Smooth muscle cell (in vitro differentiated cells): Measurements from ENCODE around the gene LHCGR. TPM values are rescaled to one million over a fixed set of nuclear protein-coding genes. Genes with fewer than 3 reads are reported as not detected.
A peak's percentile ranks its signal among the peaks of the same experiment; 100 is the strongest.

ENCODE experiments used
- DNase-seq: peaks from one replicate; lab custom pipeline; 2025; ENCODE audit not compliant: unreplicated experiment; lab: John Stamatoyannopoulos, UW
- H2AFZ ChIP-seq: fragments of 200-600 bp; sonication (generic); 2 replicates; pipeline ENCODE4 v1.6.0; 2016; ENCODE audit warnings: antibody characterized with exemption, low read depth, mild to moderate bottlenecking
- H3F3A ChIP-seq: fragments of 200-600 bp; sonication (generic); 2 replicates; pipeline ENCODE4 v1.6.0; 2017; ENCODE audit warnings: antibody characterized with exemption, low read depth
- H3K27ac ChIP-seq: fragments of 200-600 bp; sonication (generic); 2 replicates; pipeline ENCODE4 v1.5.1; 2016; ENCODE audit warnings: low read depth, mild to moderate bottlenecking
- H3K27me3 ChIP-seq: fragments of 200-600 bp; sonication (generic); 2 replicates; pipeline ENCODE4 v1.6.1; 2016; ENCODE audit warnings: low read depth, mild to moderate bottlenecking
- H3K36me3 ChIP-seq: fragments of 200-600 bp; sonication (generic); 2 replicates; pipeline ENCODE4 v1.5.1; 2016; ENCODE audit warnings: low read depth
- H3K4me1 ChIP-seq: fragments of 200-600 bp; sonication (generic); 2 replicates; pipeline ENCODE4 v1.5.1; 2016; ENCODE audit warnings: low read depth
- H3K4me2 ChIP-seq: fragments of 200-600 bp; sonication (generic); 2 replicates; pipeline ENCODE4 v1.6.0; 2016; ENCODE audit warnings: mild to moderate bottlenecking
- H3K4me3 ChIP-seq: fragments of 200-600 bp; sonication (generic); 2 replicates; pipeline ENCODE4 v1.5.1; 2016; ENCODE audit warnings: mild to moderate bottlenecking
- H3K79me2 ChIP-seq: fragments of 200-600 bp; sonication (generic); 2 replicates; pipeline ENCODE4 v1.6.0; 2016; ENCODE audit warnings: low read depth, mild to moderate bottlenecking
- H3K9ac ChIP-seq: fragments of 200-600 bp; sonication (generic); 2 replicates; pipeline ENCODE4 v1.6.0; 2016; ENCODE audit warnings: low read depth
- H3K9me3 ChIP-seq: fragments of 200-600 bp; sonication (generic); replicated peaks from 2 replicates; pipeline ENCODE4 v1.5.1; 2016; ENCODE audit warnings: low read depth
- H4K20me1 ChIP-seq: fragments of 200-600 bp; sonication (generic); 2 replicates; pipeline ENCODE4 v1.6.0; 2016; ENCODE audit warnings: low read depth
- WGBS: methylation state at CpG from one replicate; pipeline ENCODE4 v1.1.7; 2016; ENCODE audit warnings: low lambda C conversion rate; 5-methylcytosine and 5-hydroxymethylcytosine counted together
- polyA plus RNA-seq: library from polyadenylated mRNA; unstranded; fragments of >200 nt; fragmentation: Nextera tagmentation; extraction: Ambion mirVana; gene quantifications from 2 replicates; pipeline ENCODE4 v1.2.1, GENCODE V29; 2016
- total RNA-seq: library from RNA; depleted of rRNA; stranded (reverse); fragments of >200 nt; gene quantifications from 2 replicates; pipeline ENCODE4 v1.2.3, GENCODE V29; 2014
- TF ChIP-seq, protein P1 (sequence below): fragments of 200-600 bp; sonication (generic); IDR thresholded peaks from 2 replicates; pipeline ENCODE4 v1.5.1; 2017; ENCODE audit warnings: borderline replicate concordance, mild to moderate bottlenecking, antibody characterized with exemption; ENCODE audit not compliant: insufficient read depth, poor library complexity, severe bottlenecking

The LHCGR gene
- total and polyA plus RNA-seq, 2 experiments from 2014 or later: not detected

- no peak for DNase-seq
- 97% methylated on average over 1 of the region's 1 CpG for WGBS
- H3K4me1 ChIP-seq: peaks cover 1% of the 10 kb centered on the region
- H3K79me2 ChIP-seq: no peaks in the 10 kb centered on the region
- no peak overlapping the region for H3K9ac ChIP-seq
- peaks cover 18% of the 10 kb centered on the region for H3K27me3 ChIP-seq
- H3F3A ChIP-seq: no peaks in the 10 kb centered on the region
- H3K4me2 ChIP-seq: no peak overlapping the region
- no peak overlapping the region for H3K4me3 ChIP-seq
- H2AFZ ChIP-seq: no peak overlapping the region
- peaks cover 6% of the 10 kb centered on the region for H3K9me3 ChIP-seq
- H3K27ac ChIP-seq: no peak overlapping the region
- TF ChIP-seq, protein P1, sequence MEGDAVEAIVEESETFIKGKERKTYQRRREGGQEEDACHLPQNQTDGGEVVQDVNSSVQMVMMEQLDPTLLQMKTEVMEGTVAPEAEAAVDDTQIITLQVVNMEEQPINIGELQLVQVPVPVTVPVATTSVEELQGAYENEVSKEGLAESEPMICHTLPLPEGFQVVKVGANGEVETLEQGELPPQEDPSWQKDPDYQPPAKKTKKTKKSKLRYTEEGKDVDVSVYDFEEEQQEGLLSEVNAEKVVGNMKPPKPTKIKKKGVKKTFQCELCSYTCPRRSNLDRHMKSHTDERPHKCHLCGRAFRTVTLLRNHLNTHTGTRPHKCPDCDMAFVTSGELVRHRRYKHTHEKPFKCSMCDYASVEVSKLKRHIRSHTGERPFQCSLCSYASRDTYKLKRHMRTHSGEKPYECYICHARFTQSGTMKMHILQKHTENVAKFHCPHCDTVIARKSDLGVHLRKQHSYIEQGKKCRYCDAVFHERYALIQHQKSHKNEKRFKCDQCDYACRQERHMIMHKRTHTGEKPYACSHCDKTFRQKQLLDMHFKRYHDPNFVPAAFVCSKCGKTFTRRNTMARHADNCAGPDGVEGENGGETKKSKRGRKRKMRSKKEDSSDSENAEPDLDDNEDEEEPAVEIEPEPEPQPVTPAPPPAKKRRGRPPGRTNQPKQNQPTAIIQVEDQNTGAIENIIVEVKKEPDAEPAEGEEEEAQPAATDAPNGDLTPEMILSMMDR: no peak
- H4K20me1 ChIP-seq: no peaks in the 10 kb centered on the region
- no peaks in the 10 kb centered on the region for H3K36me3 ChIP-seq
These were observed 4.2 kb upstream of the LHCGR start for GRCh38 chr2:48759682-48760081.

DNA sequence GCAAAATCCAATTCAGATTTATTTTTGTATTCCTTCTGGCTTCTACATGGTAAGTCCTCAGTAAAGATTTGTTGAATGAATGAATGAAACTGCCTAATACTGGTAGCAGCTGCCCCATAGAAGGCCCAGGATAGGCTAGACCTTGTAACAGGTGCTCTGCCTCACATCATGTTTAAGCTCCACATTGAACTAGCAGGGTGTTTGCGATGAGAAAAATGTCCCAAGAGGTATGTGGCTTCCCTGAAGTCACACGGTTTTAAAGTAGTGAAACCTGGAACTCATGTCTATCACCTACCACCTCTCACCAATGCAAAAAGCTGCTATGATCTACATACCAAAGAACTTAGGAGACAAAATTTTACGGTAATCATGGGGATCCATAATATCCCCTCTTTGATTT, 765 bp upstream of the LHCGR start:
- H4K20me1 ChIP-seq: no peaks in the 10 kb centered on the region
- TF ChIP-seq, protein P1: no peak
- H3K27ac ChIP-seq: no peak overlapping the region
- no peak overlapping the region for H3K4me2 ChIP-seq
- H3F3A ChIP-seq: no peaks in the 10 kb centered on the region
- no peak for DNase-seq
- no peaks in the 10 kb centered on the region for H3K36me3 ChIP-seq
- H3K9ac ChIP-seq: no peak overlapping the region
- peaks cover 22% of the 10 kb centered on the region for H3K27me3 ChIP-seq
- H3K4me3 ChIP-seq: no peak overlapping the region
- H2AFZ ChIP-seq: no peak overlapping the region
- 54% methylated on average over 3 of the region's 3 CpGs for WGBS
- H3K79me2 ChIP-seq: no peaks in the 10 kb centered on the region
- no peaks in the 10 kb centered on the region for H3K9me3 ChIP-seq
- H3K4me1 ChIP-seq: peaks cover 3% of the 10 kb centered on the region

GRCh38 chr2:48754874-48755273, 650 bp downstream of the LHCGR start:
- H3K4me1 ChIP-seq: peaks cover 3% of the 10 kb centered on the region
- H3K27me3 ChIP-seq: peaks cover 22% of the 10 kb centered on the region
- no peaks in the 10 kb centered on the region for H3F3A ChIP-seq
- peak overlapping the region; percentile 38 for H3K4me3 ChIP-seq
- no peak overlapping the region for H2AFZ ChIP-seq
- TF ChIP-seq, protein P1: no peak
- peak overlapping the region; percentile 84 for H3K4me2 ChIP-seq
- DNase-seq: no peak
- no peaks in the 10 kb centered on the region for H3K36me3 ChIP-seq
- 89% methylated on average over 10 of the region's 10 CpGs for WGBS
- no peaks in the 10 kb centered on the region for H4K20me1 ChIP-seq
- no peak overlapping the region for H3K9ac ChIP-seq
- H3K9me3 ChIP-seq: no peaks in the 10 kb centered on the region
- no peaks in the 10 kb centered on the region for H3K79me2 ChIP-seq
- H3K27ac ChIP-seq: no peak overlapping the region

DNA sequence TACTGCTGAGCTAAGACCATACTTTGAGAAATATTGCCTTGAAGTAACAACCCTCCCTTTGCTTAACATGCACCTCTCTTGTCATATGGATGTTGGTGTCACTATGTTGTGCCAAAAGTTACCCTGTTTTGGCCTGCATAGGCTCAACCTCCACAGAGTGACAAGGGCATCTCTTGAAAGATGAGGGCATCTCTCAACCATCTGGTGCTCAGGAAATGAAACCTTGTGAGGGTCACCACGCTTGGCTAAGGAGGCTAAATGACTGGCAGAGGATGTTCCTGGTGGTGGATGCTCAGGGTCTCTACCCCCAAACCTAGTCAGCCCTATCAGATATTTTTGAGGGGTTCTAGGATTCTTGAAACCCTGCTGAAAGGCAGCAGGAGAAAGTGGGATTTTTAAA, 2.3 kb downstream of the LHCGR start:
- DNase-seq: no peak
- Histone ChIP-seq H2AFZ (no peak overlapping the region), H3K9ac (no peak overlapping the region), H4K20me1 (no peaks in the 10 kb centered on the region), H3K36me3 (no peaks in the 10 kb centered on the region), H3K27me3 (peaks cover 22% of the 10 kb centered on the region), H3K9me3 (no peaks in the 10 kb centered on the region), H3K79me2 (no peaks in the 10 kb centered on the region), H3F3A (no peaks in the 10 kb centered on the region), H3K4me3 (no peak overlapping the region), H3K4me2 (no peak overlapping the region), H3K27ac (no peak overlapping the region), H3K4me1 (peaks cover 3% of the 10 kb centered on the region)
- TF ChIP-seq, protein P1: no peak
- 95% methylated on average over 1 of the region's 1 CpG for WGBS
